Measurements from ENCODE around the gene RNF130. TPM values are rescaled to one million over a fixed set of nuclear protein-coding genes. Genes with fewer than 3 reads are reported as not detected.
A peak's percentile ranks its signal among the peaks of the same experiment; 100 is the strongest.

Gene RNF130
- total and polyA plus RNA-seq, 2 donors, result 69.2 to 71.3 TPM

DNA sequence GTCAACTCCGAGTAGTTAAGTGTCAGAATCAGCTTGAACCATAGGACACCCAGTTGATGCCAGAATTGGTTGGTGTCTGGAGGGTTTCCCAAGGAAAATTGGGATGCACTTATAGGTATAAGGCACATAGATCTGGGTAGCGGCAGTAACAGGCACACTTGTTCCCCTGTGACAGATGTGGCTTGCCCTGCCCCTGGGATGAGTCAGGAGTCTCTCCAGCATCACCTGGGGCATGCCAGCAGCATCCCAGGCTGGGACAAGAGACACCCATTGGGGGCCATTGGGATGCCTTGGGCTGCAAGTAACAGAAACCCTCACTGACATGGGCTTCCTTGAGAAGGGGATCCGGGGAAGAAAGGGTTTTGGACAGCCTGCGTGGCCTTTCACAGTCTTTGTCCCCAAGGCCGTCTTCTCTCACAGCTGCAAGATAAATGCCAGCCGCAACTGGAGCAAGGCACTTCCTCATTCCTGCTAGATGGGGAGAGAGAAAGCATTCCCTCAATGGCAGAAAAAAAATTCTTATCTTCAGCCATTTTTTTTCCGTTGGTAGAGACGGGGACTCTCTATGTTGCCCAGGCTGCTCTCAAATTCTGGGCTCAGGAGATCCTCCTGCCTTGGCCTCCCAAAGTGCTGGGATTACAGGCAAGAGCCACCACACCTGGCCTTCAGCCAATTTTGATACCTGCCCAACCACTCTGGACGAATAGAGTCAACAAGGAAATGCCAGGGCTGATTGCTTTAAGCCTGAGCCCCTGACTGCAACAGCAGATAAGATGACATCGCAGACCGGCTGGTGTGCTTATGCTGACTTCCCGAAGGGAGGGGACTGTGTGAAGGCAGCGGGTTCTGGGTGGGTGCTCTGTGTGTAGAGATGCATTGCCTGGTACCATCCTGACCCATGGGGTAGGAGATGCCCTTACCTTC lies 13.3 kb upstream of the RNF130 start:
- no peak overlapping the region for H3K27ac ChIP-seq (ENCODE audit: low read depth)
- H3K4me1 ChIP-seq (ENCODE audit: insufficient read depth), result no peaks in the 10 kb centered on the region
- DNase-seq (ENCODE audit: extremely low spot score), result peak; percentile 57
- no peaks in the 10 kb centered on the region for H3K36me3 ChIP-seq (ENCODE audit: insufficient read depth)
- H3K4me3 ChIP-seq (ENCODE audit: low read depth, low read length), result no peak overlapping the region
- WGBS, result 38% methylated on average over 13 of the region's 13 CpGs

- H3K4me1 ChIP-seq (ENCODE audit: insufficient read depth), result no peaks in the 10 kb centered on the region
- H3K27ac ChIP-seq (ENCODE audit: low read depth), result no peak overlapping the region
- H3K36me3 ChIP-seq (ENCODE audit: insufficient read depth), result no peaks in the 10 kb centered on the region
- no peak overlapping the region for H3K4me3 ChIP-seq (ENCODE audit: low read depth, low read length)
- DNase-seq (ENCODE audit: extremely low spot score), result no peak
- 87% methylated on average over 10 of the region's 10 CpGs for WGBS
Observed at GRCh38 chr5:180083529-180084060, 12.0 kb upstream of the RNF130 start.

DNA sequence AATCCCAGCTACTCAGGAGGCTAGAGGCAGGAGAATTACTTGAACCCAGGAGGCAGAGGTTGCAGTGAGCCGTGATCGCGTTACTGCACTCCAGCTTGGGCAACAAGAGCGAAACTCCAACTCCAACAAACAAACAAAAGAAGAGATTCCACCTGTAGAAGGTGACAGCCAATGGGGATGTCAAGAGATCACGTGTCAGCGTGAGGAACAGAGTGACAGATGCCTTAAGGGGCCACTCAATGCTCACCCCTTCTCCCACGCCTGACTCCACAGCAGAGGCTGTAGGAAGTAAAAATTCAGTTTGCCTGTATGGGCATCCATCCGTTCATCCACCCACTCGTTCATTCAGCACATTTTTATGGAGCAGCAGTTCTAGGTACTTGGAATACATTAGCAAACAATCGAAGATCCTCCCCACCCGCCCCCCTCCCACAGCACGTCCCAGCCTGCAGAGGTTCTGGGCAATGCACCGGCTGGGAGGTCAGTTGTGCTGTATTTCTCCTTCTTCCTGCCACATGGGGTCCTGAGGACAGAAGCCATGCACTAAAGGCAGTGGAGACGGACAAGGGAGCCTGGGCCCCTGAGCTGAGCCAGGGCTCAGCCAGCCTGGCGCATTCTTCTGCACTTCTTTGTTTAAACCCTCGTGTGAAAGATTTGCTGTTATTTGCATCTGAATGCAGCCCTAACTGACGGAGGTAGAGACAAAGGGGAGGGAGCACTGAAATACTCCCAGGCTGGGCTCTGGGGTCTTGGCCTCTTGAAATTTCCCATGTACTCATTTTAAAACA lies 11.3 kb upstream of the RNF130 start:
- no peak for DNase-seq (ENCODE audit: extremely low spot score)
- Histone ChIP-seq H3K27ac (ENCODE audit: low read depth) (no peak overlapping the region), H3K36me3 (ENCODE audit: insufficient read depth) (no peaks in the 10 kb centered on the region), H3K4me3 (ENCODE audit: low read depth, low read length) (no peak overlapping the region), H3K4me1 (ENCODE audit: insufficient read depth) (no peaks in the 10 kb centered on the region)
- 67% methylated on average over 17 of the region's 17 CpGs for WGBS

GRCh38 chr5:180081481-180081880 lies 9.9 kb upstream of the RNF130 start:
- Histone ChIP-seq H3K4me1 (ENCODE audit: insufficient read depth) (no peaks in the 10 kb centered on the region), H3K36me3 (ENCODE audit: insufficient read depth) (no peaks in the 10 kb centered on the region), H3K27ac (ENCODE audit: low read depth) (no peak overlapping the region), H3K4me3 (ENCODE audit: low read depth, low read length) (no peak overlapping the region)
- WGBS, result 86% methylated on average over 5 of the region's 5 CpGs
- no peak for DNase-seq (ENCODE audit: extremely low spot score)

GRCh38 chr5:180080486-180081280 lies 9.1 kb upstream of the RNF130 start:
- Histone ChIP-seq H3K4me3 (ENCODE audit: low read depth, low read length) (no peak overlapping the region), H3K4me1 (ENCODE audit: insufficient read depth) (no peaks in the 10 kb centered on the region), H3K36me3 (ENCODE audit: insufficient read depth) (no peaks in the 10 kb centered on the region), H3K27ac (ENCODE audit: low read depth) (no peak overlapping the region)
- no peak for DNase-seq (ENCODE audit: extremely low spot score)
- 79% methylated on average over 24 of the region's 24 CpGs for WGBS

- DNase-seq (ENCODE audit: extremely low spot score), result no peak
- Histone ChIP-seq H3K4me3 (ENCODE audit: low read depth, low read length) (no peak overlapping the region), H3K27ac (ENCODE audit: low read depth) (no peak overlapping the region), H3K4me1 (ENCODE audit: insufficient read depth) (no peaks in the 10 kb centered on the region), H3K36me3 (ENCODE audit: insufficient read depth) (no peaks in the 10 kb centered on the region)
- 71% methylated on average over 14 of the region's 14 CpGs for WGBS
Observed at GRCh38 chr5:180079702-180080466, 8.3 kb upstream of the RNF130 start.

GRCh38 chr5:180078348-180078747 lies 6.8 kb upstream of the RNF130 start:
- 76% methylated on average over 9 of the region's 9 CpGs for WGBS
- Histone ChIP-seq H3K4me1 (ENCODE audit: insufficient read depth) (no peaks in the 10 kb centered on the region), H3K27ac (ENCODE audit: low read depth) (no peak overlapping the region), H3K36me3 (ENCODE audit: insufficient read depth) (no peaks in the 10 kb centered on the region), H3K4me3 (ENCODE audit: low read depth, low read length) (no peak overlapping the region)
- DNase-seq (ENCODE audit: extremely low spot score), result no peak

GRCh38 chr5:180077594-180078284 lies 6.2 kb upstream of the RNF130 start:
- Histone ChIP-seq H3K4me3 (ENCODE audit: low read depth, low read length) (no peak overlapping the region), H3K4me1 (ENCODE audit: insufficient read depth) (no peaks in the 10 kb centered on the region), H3K36me3 (ENCODE audit: insufficient read depth) (no peaks in the 10 kb centered on the region), H3K27ac (ENCODE audit: low read depth) (no peak overlapping the region)
- no peak for DNase-seq (ENCODE audit: extremely low spot score)
- 83% methylated on average over 9 of the region's 9 CpGs for WGBS

- no peak overlapping the region for H3K4me3 ChIP-seq (ENCODE audit: low read depth, low read length)
- 84% methylated on average over 1 of the region's 1 CpG for WGBS
Observed at GRCh38 chr5:180075703-180076102, 4.1 kb upstream of the RNF130 start.

GRCh38 chr5:180074462-180074861 lies 2.9 kb upstream of the RNF130 start:
- DNase-seq (ENCODE audit: extremely low spot score), result no peak
- no peak overlapping the region for H3K4me3 ChIP-seq (ENCODE audit: low read depth, low read length)
- no peak overlapping the region for H3K27ac ChIP-seq (ENCODE audit: low read depth)
- peaks cover 2% of the 10 kb centered on the region for H3K4me1 ChIP-seq (ENCODE audit: insufficient read depth)
- H3K36me3 ChIP-seq (ENCODE audit: insufficient read depth), result no peaks in the 10 kb centered on the region
- WGBS, result 65% methylated on average over 4 of the region's 4 CpGs

More at GRCh38 chr5:180075703-180076102, 4.1 kb upstream of the RNF130 start:
- Histone ChIP-seq H3K27ac (ENCODE audit: low read depth) (no peak overlapping the region), H3K36me3 (ENCODE audit: insufficient read depth) (no peaks in the 10 kb centered on the region), H3K4me1 (ENCODE audit: insufficient read depth) (no peaks in the 10 kb centered on the region)
- DNase-seq (ENCODE audit: extremely low spot score), result no peak

DNA sequence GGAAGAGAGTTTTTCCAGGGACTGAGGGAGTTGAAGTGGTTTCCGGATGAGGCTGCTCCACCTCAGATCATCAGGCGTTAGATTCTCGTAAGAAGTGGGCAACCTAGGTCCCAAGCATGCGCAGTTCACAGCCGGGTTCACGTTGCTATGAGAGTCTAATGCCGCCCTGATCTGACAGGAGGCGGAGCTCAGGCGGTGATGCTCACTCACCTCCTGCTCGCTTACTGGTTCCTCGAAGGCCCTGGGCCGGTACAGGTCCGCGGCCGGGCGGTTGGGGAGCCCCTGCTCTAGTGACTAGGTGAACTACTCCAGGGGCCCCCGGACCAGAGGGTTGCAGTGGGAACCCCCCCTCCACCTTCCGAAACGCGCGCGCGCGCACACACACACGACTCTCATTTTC lies 997 bp upstream of the RNF130 start:
- no peak for DNase-seq (ENCODE audit: extremely low spot score)
- WGBS, result 78% methylated on average over 25 of the region's 25 CpGs

DNA sequence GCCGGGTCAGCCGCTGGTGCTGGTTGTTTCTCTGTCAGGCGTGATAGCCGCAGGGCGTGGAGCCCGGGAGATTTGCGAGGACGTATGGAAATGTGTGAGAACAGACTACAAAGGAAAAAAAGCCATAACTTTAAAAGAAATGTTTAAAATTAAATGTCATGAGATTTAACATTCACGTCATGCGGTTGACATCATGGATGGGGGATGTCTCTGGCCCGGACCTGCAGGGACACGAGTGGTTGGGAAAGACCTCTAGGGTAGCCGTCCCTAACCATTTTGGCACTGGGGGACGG lies 643 bp upstream of the RNF130 start:
- WGBS, result 12% methylated on average over 14 of the region's 14 CpGs
- peaks cover 2% of the 10 kb centered on the region for H3K4me1 ChIP-seq (ENCODE audit: insufficient read depth)
- no peak for DNase-seq (ENCODE audit: extremely low spot score)
- H3K4me3 ChIP-seq (ENCODE audit: low read depth, low read length), result peak overlapping the region; percentile 80
- no peak overlapping the region for H3K27ac ChIP-seq (ENCODE audit: low read depth)
- H3K36me3 ChIP-seq (ENCODE audit: insufficient read depth), result no peaks in the 10 kb centered on the region

More for the DNA sequence above, 997 bp upstream of the RNF130 start:
- Histone ChIP-seq H3K27ac (ENCODE audit: low read depth) (no peak overlapping the region), H3K36me3 (ENCODE audit: insufficient read depth) (no peaks in the 10 kb centered on the region), H3K4me1 (ENCODE audit: insufficient read depth) (peaks cover 2% of the 10 kb centered on the region), H3K4me3 (ENCODE audit: low read depth, low read length) (no peak overlapping the region)
